ENCODE results near the gene FMNL3.
A peak's percentile ranks its signal among the peaks of the same experiment; 100 is the strongest.

Gene FMNL3

DNA sequence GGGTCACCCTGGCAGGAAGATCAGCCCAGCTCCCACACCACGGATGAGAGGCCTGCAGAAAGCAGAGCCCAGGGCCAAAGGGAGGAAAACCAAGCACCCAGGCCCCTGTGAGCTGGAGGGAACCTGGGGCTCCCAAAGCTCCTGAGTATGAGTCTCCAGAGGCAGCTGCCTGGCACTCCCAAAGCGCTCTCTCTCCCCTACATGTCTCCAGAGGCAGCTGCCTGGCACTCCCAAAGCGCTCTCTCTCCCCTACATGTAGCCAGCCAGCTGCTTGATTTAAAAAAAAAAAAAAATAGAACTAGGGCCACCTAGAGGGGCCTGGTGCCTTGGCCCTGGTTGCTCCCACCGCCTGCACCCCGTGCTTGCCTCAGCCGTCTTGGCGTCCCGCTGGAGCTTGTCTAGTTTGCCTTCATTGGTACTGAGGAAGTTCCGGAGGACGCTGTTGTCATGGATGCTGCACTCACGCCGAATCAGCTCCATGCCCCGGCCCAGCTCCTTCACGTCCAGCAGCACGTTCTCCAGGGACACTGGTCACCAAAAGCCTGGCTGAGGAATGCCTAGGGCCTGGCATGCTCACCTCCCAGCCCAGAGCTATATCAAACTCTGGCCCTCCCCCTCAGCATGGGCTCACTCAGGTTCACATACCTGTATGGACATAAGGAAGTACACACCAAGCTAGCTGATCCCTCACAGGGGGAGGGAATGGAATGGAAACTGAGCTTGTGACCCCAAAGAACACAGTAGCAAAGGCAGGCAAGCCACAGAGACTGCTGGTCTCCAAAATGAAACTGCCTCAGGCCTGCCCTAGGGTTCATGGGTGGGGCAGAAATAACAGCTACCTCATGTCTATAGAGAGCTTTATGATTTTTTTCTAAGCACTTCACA lies 59.1 kb downstream of the FMNL3 start:
- no peak overlapping the region for H3K4me3 ChIP-seq (ENCODE audit: low read depth, low read length)
- POLR2A ChIA-PET, result interaction anchor here (0.6 to 1.6 kb wide), 6 partner anchors 15 to 114 kb away, joined by 3 to 11 read pairs (median 4); partner anchors contain the start of genes FMNL3 and TMBIM6
- TF ChIP-seq, protein P1, sequence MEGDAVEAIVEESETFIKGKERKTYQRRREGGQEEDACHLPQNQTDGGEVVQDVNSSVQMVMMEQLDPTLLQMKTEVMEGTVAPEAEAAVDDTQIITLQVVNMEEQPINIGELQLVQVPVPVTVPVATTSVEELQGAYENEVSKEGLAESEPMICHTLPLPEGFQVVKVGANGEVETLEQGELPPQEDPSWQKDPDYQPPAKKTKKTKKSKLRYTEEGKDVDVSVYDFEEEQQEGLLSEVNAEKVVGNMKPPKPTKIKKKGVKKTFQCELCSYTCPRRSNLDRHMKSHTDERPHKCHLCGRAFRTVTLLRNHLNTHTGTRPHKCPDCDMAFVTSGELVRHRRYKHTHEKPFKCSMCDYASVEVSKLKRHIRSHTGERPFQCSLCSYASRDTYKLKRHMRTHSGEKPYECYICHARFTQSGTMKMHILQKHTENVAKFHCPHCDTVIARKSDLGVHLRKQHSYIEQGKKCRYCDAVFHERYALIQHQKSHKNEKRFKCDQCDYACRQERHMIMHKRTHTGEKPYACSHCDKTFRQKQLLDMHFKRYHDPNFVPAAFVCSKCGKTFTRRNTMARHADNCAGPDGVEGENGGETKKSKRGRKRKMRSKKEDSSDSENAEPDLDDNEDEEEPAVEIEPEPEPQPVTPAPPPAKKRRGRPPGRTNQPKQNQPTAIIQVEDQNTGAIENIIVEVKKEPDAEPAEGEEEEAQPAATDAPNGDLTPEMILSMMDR (IDR thresholded peaks at IDR 0.05; ENCODE audit: insufficient read depth, low read length, missing control alignments), result no peak
- DNase-seq (ENCODE audit: low read depth, low spot score), result no peak
- CTCF ChIA-PET, result interaction anchor here (0.7 to 23.1 kb wide), 15 partner anchors 8 to 317 kb away, joined by 3 to 766 read pairs (median 5); partner anchors contain the start of genes FMNL3, PRPF40B and TMBIM6

DNA sequence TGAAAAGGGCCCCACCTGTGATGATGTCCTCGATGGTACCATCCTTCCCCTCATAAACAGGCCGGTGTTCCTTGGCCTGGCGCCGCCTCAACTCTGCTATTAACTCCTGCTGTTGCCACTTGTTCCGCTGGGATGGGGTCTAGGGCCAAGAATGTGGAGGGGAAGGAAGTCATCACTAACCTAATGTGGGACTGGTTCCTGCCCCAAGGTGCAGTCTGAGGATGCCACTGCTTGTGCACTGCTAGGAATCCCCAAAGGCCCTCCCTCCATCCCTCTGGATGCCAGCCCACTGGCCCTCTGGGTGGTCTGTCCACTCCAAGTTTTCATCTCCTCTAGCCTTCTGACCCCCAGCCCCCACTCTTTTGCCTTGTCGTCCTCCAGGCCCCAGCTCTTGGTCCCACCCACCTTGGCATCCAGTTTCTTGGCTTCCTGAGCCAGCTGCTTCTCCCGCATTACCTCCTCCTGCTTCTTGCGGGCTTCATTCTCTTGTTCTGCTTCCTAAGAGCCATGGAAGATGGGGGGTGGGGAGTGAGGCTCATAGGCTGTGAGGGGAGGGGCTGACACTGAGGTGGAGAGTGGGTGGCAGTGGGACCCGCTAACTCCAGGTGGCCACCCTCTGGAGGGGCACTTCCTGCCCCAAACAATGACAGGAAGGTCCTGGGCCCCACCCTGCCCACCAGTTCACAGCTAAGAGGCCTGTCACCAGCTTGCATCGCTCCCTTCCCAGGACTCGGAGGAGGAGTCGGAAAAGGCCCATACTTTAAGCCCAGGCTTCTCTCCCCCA lies 60.1 kb downstream of the FMNL3 start:
- TF ChIP-seq, protein P1 (IDR thresholded peaks at IDR 0.05; ENCODE audit: insufficient read depth, low read length, missing control alignments), result no peak
- ChIA-PET CTCF (interaction anchor here (0.7 to 23.1 kb wide), 10 partner anchors 9 to 612 kb away, joined by 3 to 766 read pairs (median 15); partner anchors contain the start of genes FMNL3 and TMBIM6), POLR2A (interaction anchor here (1.6 kb wide), 1 partner anchor 16 kb away, joined by 3 read pairs; no protein-coding TSS in a partner anchor)
- H3K4me3 ChIP-seq (ENCODE audit: low read depth, low read length), result no peak overlapping the region
- DNase-seq (ENCODE audit: low read depth, low spot score), result no peak

DNA sequence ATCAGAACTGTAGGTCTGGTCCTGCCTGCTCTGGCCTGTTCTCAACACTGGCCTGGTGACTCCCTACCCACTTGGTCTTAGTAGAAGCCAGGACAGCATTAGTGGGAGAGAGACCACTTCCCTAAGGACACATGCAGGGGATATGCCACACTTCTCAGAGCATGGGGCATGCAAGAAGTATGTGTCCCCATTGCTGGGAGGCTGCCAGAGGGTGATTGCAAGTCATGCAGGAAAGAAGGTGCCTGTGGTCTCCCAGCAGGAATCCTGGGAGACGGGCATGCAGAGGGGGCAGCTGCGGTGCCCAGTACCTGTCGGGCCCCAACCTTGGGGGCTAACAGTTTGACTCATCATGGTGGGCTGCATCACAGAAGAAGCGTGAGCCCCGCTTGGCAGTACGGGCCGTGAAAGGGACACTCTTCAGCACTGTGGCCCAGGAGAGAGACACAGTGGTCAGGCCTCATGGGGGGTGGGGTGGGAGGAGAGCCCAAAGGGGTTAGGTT lies 60.8 kb downstream of the FMNL3 start:
- H3K4me3 ChIP-seq (ENCODE audit: low read depth, low read length), result no peak overlapping the region
- ChIA-PET CTCF (interaction anchor here (0.5 to 23.1 kb wide), 12 partner anchors 8 to 613 kb away, joined by 3 to 766 read pairs (median 20); partner anchors contain the start of genes FMNL3 and TMBIM6), POLR2A (no interaction called here)
- TF ChIP-seq, protein P1 (IDR thresholded peaks at IDR 0.05; ENCODE audit: insufficient read depth, low read length, missing control alignments), result no peak
- DNase-seq (ENCODE audit: low read depth, low spot score), result no peak

DNA sequence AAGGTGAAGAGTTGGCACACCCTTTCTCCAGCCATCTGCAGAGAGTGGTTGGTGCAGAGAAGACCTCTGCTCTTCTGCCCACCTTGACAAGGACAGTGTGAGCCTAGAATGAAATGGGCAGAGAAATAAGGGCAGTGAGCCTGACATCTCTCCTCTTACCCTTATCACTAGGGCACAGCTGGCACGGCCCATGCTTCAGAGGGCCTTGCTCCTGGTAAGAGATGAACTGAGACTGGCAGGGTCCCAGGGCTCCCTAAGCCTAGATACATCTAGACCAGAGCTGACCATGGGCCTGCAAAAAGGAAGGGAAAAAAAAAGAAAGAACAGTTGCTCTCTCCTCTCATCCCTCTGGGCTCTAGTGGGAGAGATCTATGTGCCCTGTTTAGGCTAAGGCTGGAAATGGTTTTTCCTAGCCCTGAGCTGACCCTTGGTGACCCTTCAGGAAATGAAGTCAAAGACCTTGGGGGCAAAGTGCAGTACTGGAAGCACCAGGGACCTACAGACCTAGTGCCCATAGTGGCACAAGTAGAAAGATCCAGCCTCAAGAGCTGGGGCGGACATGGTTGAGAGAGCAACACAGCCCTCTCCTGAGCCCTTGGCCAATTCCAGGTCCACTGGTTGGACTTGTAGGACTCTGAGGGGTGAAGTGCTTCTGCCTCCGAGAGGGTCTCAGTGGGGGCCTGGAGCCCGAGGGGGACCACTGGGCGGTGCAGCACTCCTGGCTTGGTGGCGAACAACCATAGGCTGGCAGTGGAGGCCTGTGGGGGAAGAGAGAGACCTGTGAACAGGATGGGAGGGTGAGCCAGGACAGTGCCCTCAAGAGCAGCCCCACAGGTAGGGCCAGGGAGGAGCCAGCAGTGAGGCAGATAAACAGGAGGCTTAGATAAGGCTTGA lies 61.8 kb downstream of the FMNL3 start:
- no peak overlapping the region for H3K4me3 ChIP-seq (ENCODE audit: low read depth, low read length)
- ChIA-PET POLR2A (interaction anchor here (0.8 kb wide), 1 partner anchor 96 kb away, joined by 12 read pairs; the partner anchor contains the start of gene TMBIM6), CTCF (interaction anchor here (0.5 to 23.1 kb wide), 25 partner anchors 9 to 357 kb away, joined by 3 to 766 read pairs (median 7); partner anchors contain the start of genes FMNL3, PRPF40B and TMBIM6)
- TF ChIP-seq, protein P1 (IDR thresholded peaks at IDR 0.05; ENCODE audit: insufficient read depth, low read length, missing control alignments), result no peak
- DNase-seq (ENCODE audit: low read depth, low spot score), result no peak

DNA sequence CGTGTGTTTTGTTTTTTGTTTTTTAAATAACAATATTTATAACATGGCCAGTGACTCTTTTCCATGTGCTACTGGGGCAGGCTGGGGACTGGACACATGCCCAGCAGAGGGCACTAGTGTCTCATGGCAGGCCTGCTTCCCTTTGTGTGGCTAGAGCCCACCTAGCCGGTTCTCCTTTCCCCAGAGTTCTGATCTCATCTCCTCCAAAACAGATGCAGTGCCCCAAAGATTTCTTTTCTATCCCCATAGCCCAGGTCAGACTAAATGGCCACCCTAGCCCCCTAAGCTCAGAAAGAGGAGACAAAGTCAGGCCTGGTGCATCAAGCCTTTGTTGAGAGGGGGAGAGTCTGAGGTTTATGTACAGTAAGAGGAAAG lies 62.6 kb downstream of the FMNL3 start:
- ChIA-PET POLR2A (interaction anchor here (0.8 kb wide), 1 partner anchor 97 kb away, joined by 12 read pairs; the partner anchor contains the start of gene TMBIM6), CTCF (interaction anchor here (0.5 to 23.1 kb wide), 28 partner anchors 10 to 133 kb away, joined by 3 to 766 read pairs (median 8); partner anchors contain the start of genes FMNL3, PRPF40B and TMBIM6)
- TF ChIP-seq, protein P1 (IDR thresholded peaks at IDR 0.05; ENCODE audit: insufficient read depth, low read length, missing control alignments), result peak; percentile 88
- no peak for DNase-seq (ENCODE audit: low read depth, low spot score)
- H3K4me3 ChIP-seq (ENCODE audit: low read depth, low read length), result no peak overlapping the region
